Activated CD8-positive, alpha-beta T cell treated with anti-CD3 and anti-CD28 coated beads, Interleukin-2, amount 10 ng/mL, durations not matched to agents 7 days and 5 days (primary cell): ENCODE measurements around the gene COL21A1. TPM values are rescaled to one million over a fixed set of nuclear protein-coding genes. Genes with fewer than 3 reads are reported as not detected.

Source experiments
- ATAC-seq: fragments of 150-1000 bp; cut with Tn5 transposase; one replicate; pipeline ENCODE4 v1.10.0; 2021; ENCODE audit warnings: moderate library complexity
- CTCF ChIA-PET: fragments of 350-600 bp; sonication (Branson Sonifier 250); formaldehyde crosslinking; loops from one replicate; lab custom pipeline; 2021; ENCODE audit warnings: antibody characterized with exemption; lab: Charles Lee
- POLR2A ChIA-PET: fragments of 350-600 bp; sonication (Branson Sonifier 250); formaldehyde crosslinking; loops from one replicate; lab custom pipeline; 2021; ENCODE audit warnings: antibody characterized with exemption; lab: Charles Lee
- DNase-seq: peaks from one replicate; pipeline ENCODE4 v3.0.0-alpha.2; 2020
- H3K27ac Mint-ChIP-seq: one replicate; pipeline ENCODE4 v1.8.0; 2021; ENCODE audit warnings: mild to moderate bottlenecking, mixed read lengths
- H3K27me3 Mint-ChIP-seq: one replicate; pipeline ENCODE4 v1.8.0; 2021; ENCODE audit warnings: low read depth, mixed read lengths
- H3K36me3 Mint-ChIP-seq: one replicate; pipeline ENCODE4 v1.8.0; 2021; ENCODE audit warnings: low read depth, mixed read lengths
- H3K4me1 Mint-ChIP-seq: one replicate; pipeline ENCODE4 v1.8.0; 2021; ENCODE audit warnings: low read depth, mixed read lengths
- H3K4me3 Mint-ChIP-seq: one replicate; pipeline ENCODE4 v1.8.0; 2021; ENCODE audit warnings: mild to moderate bottlenecking, mixed read lengths
- H3K9me3 Mint-ChIP-seq: one replicate; pipeline ENCODE4 v1.8.0; 2022; ENCODE audit warnings: mixed read lengths; ENCODE audit not compliant: insufficient read depth
- total RNA-seq, 2 experiments: library from RNA; stranded (reverse); gene quantifications; one replicate each; pipeline ENCODE4 v1.2.3, GENCODE V29; 2021

Gene COL21A1
- total RNA-seq, 2 experiments from 2014 or later: not detected

- CTCF ChIA-PET: no interaction called here
- no peaks in the 10 kb centered on the region for H3K27me3 Mint-ChIP-seq
- ATAC-seq (no peak), DNase-seq (no peak)
- no peak overlapping the region for H3K4me3 Mint-ChIP-seq
- H3K27ac Mint-ChIP-seq: no peak overlapping the region
- POLR2A ChIA-PET: no interaction called here
- H3K9me3 Mint-ChIP-seq: peaks cover 11% of the 10 kb centered on the region
- H3K36me3 Mint-ChIP-seq: no peaks in the 10 kb centered on the region
- no peaks in the 10 kb centered on the region for H3K4me1 Mint-ChIP-seq
These were observed 102.6 kb downstream of the COL21A1 start for GRCh38 chr6:56144538-56145324.

- no peak for DNase-seq
- CTCF ChIA-PET: no interaction called here
- Mint-ChIP-seq H3K4me3 (no peak overlapping the region), H3K36me3 (no peaks in the 10 kb centered on the region), H3K9me3 (peaks cover 9% of the 10 kb centered on the region), H3K27ac (no peak overlapping the region), H3K4me1 (no peaks in the 10 kb centered on the region), H3K27me3 (no peaks in the 10 kb centered on the region)
- ATAC-seq: no peak
- POLR2A ChIA-PET: no interaction called here
These were observed 103.6 kb downstream of the COL21A1 start for GRCh38 chr6:56143796-56144195.

GRCh38 chr6:56140090-56140489, 107.3 kb downstream of the COL21A1 start:
- CTCF ChIA-PET: no interaction called here
- POLR2A ChIA-PET: no interaction called here
- no peaks in the 10 kb centered on the region for H3K27me3 Mint-ChIP-seq

GRCh38 chr6:56115715-56116114, 131.7 kb downstream of the COL21A1 start:
- no peak for ATAC-seq
- H3K27ac Mint-ChIP-seq: no peak overlapping the region
- peaks cover 39% of the 10 kb centered on the region for H3K9me3 Mint-ChIP-seq
- CTCF ChIA-PET: no interaction called here
- H3K4me3 Mint-ChIP-seq: no peak overlapping the region
- H3K36me3 Mint-ChIP-seq: no peaks in the 10 kb centered on the region
- DNase-seq: no peak
- POLR2A ChIA-PET: no interaction called here
- H3K27me3 Mint-ChIP-seq: no peaks in the 10 kb centered on the region
- H3K4me1 Mint-ChIP-seq: no peaks in the 10 kb centered on the region

More at GRCh38 chr6:56140090-56140489, 107.3 kb downstream of the COL21A1 start:
- H3K4me1 Mint-ChIP-seq: no peaks in the 10 kb centered on the region
- no peak overlapping the region for H3K27ac Mint-ChIP-seq
- DNase-seq: no peak
- ATAC-seq: no peak
- H3K4me3 Mint-ChIP-seq: no peak overlapping the region
- peaks cover 17% of the 10 kb centered on the region for H3K9me3 Mint-ChIP-seq
- H3K36me3 Mint-ChIP-seq: no peaks in the 10 kb centered on the region

- Mint-ChIP-seq H3K27me3 (no peaks in the 10 kb centered on the region), H3K4me1 (no peaks in the 10 kb centered on the region), H3K9me3 (peaks cover 13% of the 10 kb centered on the region), H3K4me3 (no peak overlapping the region), H3K27ac (no peak overlapping the region), H3K36me3 (no peaks in the 10 kb centered on the region)
- DNase-seq (no peak), ATAC-seq (no peak)
- POLR2A ChIA-PET: no interaction called here
- CTCF ChIA-PET: no interaction called here
These were observed 138.2 kb downstream of the COL21A1 start for GRCh38 chr6:56109149-56109548.

GRCh38 chr6:56106231-56106630, 141.1 kb downstream of the COL21A1 start:
- ChIA-PET CTCF (interaction anchor here (0.6 kb wide), 1 partner anchor 445 kb away, joined by 3 read pairs; no protein-coding TSS in a partner anchor), POLR2A (no interaction called here)
- H3K4me1 Mint-ChIP-seq: no peaks in the 10 kb centered on the region
- no peak for DNase-seq
- ATAC-seq: no peak
- no peak overlapping the region for H3K27ac Mint-ChIP-seq
- no peaks in the 10 kb centered on the region for H3K27me3 Mint-ChIP-seq
- H3K4me3 Mint-ChIP-seq: no peak overlapping the region
- no peaks in the 10 kb centered on the region for H3K36me3 Mint-ChIP-seq
- peaks cover 13% of the 10 kb centered on the region for H3K9me3 Mint-ChIP-seq

- Mint-ChIP-seq H3K27me3 (no peaks in the 10 kb centered on the region), H3K4me3 (no peak overlapping the region), H3K9me3 (peaks cover 9% of the 10 kb centered on the region), H3K4me1 (no peaks in the 10 kb centered on the region), H3K27ac (no peak overlapping the region), H3K36me3 (no peaks in the 10 kb centered on the region)
- DNase-seq: no peak
- CTCF ChIA-PET: no interaction called here
- POLR2A ChIA-PET: no interaction called here
- no peak for ATAC-seq
These were observed 142.8 kb downstream of the COL21A1 start for GRCh38 chr6:56104591-56104990.

- H3K27ac Mint-ChIP-seq: no peak overlapping the region
- ChIA-PET CTCF (no interaction called here), POLR2A (no interaction called here)
- H3K9me3 Mint-ChIP-seq: peaks cover 9% of the 10 kb centered on the region
- no peak for DNase-seq
- H3K4me3 Mint-ChIP-seq: no peak overlapping the region
- H3K4me1 Mint-ChIP-seq: no peaks in the 10 kb centered on the region
- H3K36me3 Mint-ChIP-seq: no peaks in the 10 kb centered on the region
- H3K27me3 Mint-ChIP-seq: no peaks in the 10 kb centered on the region
- ATAC-seq: no peak
These were observed 145.2 kb downstream of the COL21A1 start for GRCh38 chr6:56102216-56102615.

GRCh38 chr6:56101141-56101553, 146.2 kb downstream of the COL21A1 start:
- ATAC-seq (no peak), DNase-seq (no peak)
- ChIA-PET POLR2A (no interaction called here), CTCF (no interaction called here)
- no peaks in the 10 kb centered on the region for H3K27me3 Mint-ChIP-seq
- no peak overlapping the region for H3K4me3 Mint-ChIP-seq
- H3K27ac Mint-ChIP-seq: no peak overlapping the region
- H3K9me3 Mint-ChIP-seq: peaks cover 5% of the 10 kb centered on the region
- H3K36me3 Mint-ChIP-seq: no peaks in the 10 kb centered on the region
- no peaks in the 10 kb centered on the region for H3K4me1 Mint-ChIP-seq

- Mint-ChIP-seq H3K36me3 (no peaks in the 10 kb centered on the region), H3K9me3 (no peaks in the 10 kb centered on the region), H3K27ac (no peak overlapping the region), H3K4me1 (no peaks in the 10 kb centered on the region), H3K4me3 (no peak overlapping the region), H3K27me3 (no peaks in the 10 kb centered on the region)
- DNase-seq (no peak), ATAC-seq (no peak)
- ChIA-PET POLR2A (no interaction called here), CTCF (no interaction called here)
These were observed 150.3 kb downstream of the COL21A1 start for GRCh38 chr6:56096946-56097621.

GRCh38 chr6:56096541-56096940, 150.8 kb downstream of the COL21A1 start:
- no peak for DNase-seq
- Mint-ChIP-seq H3K9me3 (no peaks in the 10 kb centered on the region), H3K36me3 (no peaks in the 10 kb centered on the region), H3K27ac (no peak overlapping the region), H3K4me3 (no peak overlapping the region), H3K4me1 (no peaks in the 10 kb centered on the region), H3K27me3 (no peaks in the 10 kb centered on the region)
- ChIA-PET CTCF (no interaction called here), POLR2A (no interaction called here)
- no peak for ATAC-seq

GRCh38 chr6:56093776-56094175, 153.6 kb downstream of the COL21A1 start:
- ATAC-seq (no peak), DNase-seq (no peak)
- no peak overlapping the region for H3K4me3 Mint-ChIP-seq
- POLR2A ChIA-PET: no interaction called here
- H3K4me1 Mint-ChIP-seq: no peaks in the 10 kb centered on the region
- no peak overlapping the region for H3K27ac Mint-ChIP-seq
- no peaks in the 10 kb centered on the region for H3K36me3 Mint-ChIP-seq
- no peaks in the 10 kb centered on the region for H3K27me3 Mint-ChIP-seq
- peaks cover under 1% of the 10 kb centered on the region for H3K9me3 Mint-ChIP-seq
- CTCF ChIA-PET: interaction anchor here (0.6 kb wide), 1 partner anchor 129 kb away, joined by 3 read pairs; no protein-coding TSS in a partner anchor
